Activated T-cell treated with anti-CD3 and anti-CD28 coated beads, Interleukin-2, amount 50 U/mL, for 48 hours (primary cell): ENCODE data around the gene TEP1.
A peak's percentile ranks its signal among the peaks of the same experiment; 100 is the strongest.

Source experiments
- DNase-seq, 2 experiments: peaks; one replicate each; pipeline ENCODE4 v3.0.0-alpha.2; 2020

TEP1 gene

DNA sequence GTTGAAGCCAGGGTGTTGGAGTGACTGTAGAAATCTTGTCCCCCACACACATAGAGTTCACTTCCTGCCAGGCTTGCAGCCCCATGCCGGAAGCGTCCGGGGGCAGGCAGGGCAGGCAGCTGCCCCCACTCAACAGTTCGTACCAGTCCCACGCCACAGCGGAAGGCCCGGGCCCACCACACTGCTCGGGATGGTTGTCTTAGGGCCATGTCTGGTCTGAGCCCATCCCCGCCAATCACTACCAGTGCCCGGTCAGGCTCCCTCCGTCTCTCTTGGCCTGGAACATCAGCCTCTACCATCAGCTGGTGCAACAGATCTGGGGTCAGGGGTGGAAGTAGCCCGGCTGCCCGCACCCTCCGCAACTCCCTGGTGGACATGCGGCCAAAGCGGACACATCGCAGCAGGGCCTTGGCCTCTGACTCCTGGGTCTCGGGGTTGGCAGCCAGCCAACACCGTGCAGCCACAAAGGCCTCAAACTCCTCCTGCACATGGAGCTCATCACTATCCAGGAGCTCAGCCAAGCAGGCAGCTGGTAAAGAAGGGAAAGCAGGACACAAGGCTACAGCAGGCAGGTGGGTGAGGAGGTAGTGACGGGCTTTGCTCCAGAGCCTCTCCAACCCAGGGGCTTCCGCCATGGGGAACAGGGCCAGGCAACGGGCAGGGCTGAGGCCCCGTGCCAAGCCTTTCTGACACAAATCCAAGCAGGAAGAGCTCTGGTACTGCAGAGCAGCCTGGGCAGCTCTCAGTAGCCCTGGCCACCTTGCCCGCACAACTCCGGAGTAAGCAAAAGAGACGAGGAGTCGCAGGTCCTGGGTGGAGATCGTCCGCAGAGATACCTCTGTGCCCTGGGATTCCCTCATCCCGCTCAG, 16.7 kb upstream of the TEP1 start:
- DNase-seq = peak in 1 of 2 experiments; percentile 29

DNA sequence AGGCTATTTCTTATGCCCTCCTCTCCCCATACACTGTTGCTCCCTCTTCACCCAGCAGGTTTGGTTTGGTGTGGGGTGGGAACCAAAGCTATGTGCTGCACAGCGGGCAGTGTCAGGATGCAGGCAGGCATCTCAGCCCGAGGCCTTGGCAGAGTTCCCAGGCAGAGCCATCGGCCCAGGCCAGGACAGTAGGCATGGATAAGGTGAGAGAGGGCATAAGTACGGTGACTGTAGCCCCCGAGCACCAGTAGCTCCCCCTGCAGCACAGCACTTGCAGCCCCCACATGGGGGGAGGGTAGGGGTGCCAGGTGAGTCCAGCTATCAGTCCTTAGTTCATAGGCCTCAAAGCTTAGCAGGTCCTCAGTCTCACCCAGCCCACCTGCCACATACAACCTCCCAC, 15.5 kb upstream of the TEP1 start:
- peak; percentile 25 for DNase-seq

DNA sequence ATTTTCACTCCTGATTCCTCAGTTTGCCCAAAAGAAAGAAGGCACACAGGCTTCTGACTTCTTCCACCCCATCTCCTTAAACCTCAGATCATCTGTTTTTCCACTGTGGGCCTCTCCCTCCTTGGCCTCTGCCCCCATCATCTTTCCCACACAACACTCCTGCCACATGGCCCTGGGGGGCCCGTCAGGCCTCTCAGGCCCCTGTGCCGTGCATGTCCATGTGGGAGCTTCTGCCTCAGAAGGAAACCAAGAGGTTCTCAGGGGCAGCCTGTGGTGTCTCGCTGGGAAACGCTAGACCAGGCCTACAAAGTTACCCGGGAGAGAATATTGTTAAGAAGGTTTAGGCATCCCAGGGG, 14.7 kb upstream of the TEP1 start:
- peak; percentile 35 for DNase-seq

DNA sequence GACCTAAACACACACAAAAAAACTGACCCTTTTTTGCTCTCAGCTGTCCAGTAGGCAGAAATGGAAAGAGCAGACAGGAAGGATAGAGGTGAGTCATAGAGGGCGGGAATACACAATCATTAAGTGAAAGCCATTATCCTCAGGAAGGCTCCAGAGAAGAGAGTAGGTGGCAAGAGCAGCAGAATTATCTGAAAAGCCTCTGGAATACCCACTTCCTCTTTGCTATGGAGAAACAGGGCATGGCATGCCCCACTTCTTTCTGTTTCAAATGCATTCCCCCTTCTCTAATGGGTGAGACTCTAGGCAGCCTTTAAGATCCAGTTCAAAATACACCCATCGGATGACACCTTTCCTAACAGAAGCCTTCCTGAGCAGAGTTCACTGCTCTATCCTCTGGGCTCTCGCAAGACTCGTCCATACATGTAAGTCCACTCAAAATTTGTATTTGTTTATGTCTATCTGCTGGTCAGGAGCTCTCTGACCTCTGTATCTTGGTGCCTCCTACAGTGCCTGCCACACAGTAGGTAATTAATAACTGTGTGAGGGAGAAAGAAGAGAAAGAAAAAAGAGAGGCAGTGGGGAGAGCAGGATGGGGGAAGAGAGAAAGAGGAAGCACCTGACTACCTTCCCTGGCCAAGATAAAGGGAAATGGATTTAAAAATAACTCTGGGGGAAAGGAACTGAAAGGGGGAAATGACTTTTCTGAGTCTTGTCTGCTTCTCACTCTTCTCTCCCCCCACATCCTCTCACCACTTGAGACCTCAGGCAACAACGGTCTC, 14.1 kb upstream of the TEP1 start:
- DNase-seq = no peak

DNA sequence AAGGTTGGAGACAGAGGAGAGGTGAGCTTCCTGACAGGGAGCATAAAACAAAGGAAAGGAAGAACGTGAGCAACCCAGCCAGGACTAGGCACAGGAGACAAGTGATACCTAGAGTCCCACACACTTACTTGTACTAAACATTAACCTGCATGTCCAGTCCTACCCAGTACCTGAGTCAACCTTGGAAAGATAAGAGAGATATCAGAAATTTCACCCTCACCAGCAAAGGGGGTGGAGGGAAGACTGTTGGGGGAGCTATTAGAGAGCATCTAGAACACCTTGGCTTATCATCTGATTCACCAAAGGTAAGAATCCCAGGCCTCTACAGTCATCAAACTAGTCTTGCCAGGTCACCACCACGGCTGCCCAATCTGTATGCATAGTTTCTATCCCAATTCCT, 11.6 kb upstream of the TEP1 start:
- DNase-seq = no peak

DNA sequence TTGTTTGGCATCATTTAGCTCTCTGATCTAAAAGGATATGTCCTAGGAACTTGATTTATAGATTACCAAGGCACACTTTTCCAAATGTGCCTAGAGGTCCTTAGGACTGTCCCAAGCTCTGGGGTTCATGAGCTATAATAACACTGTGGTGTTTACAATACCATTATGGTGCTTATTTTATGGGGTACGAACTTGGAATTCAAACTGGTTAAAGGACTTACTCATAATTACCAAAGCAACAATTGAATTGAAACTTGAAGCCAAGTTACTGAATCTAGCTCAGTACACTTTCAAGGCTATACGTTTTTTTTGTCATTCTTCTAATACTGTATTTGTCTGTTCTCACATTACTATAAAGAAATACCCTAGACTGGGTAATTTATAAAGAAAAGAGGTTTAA, 9.6 kb upstream of the TEP1 start:
- DNase-seq = no peak

DNA sequence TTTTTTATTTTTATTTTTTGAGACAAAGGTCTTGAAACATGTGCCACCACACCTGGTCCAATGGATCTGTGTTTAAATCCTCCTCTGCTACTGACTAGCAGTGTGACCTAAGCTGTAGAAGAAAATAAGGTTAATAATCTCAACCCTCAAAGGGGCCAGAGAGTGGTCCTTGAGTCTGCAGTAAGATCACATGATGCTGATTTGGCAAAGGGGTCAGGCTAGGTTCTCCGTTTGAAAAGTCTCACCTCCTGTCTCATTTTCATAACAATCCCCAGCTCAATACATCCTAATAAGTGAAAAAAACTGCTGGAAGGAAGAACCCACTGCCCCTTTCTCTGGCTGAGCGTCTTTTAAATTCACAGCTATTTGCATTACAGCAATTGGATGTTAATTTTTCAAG, 8.0 kb upstream of the TEP1 start:
- no peak for DNase-seq

DNA sequence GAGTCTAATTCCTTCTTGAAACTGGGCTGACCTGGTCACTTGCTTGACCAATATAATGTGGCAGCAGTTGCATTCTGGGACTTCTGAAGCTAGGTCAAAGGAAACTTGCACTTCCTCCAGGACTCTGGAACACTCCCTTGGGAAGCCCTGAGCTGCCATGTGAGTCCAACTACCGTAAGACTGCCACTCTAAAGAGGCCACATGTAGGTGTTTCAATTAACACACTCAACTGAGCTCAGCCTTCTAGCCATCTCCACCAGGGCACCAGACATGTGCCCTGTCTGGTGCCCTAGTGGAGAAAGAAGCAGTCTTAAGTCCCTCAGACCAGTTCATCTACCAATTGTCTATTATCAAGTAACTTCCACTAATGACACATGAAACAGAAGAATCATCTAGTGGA, 6.1 kb upstream of the TEP1 start:
- no peak for DNase-seq

DNA sequence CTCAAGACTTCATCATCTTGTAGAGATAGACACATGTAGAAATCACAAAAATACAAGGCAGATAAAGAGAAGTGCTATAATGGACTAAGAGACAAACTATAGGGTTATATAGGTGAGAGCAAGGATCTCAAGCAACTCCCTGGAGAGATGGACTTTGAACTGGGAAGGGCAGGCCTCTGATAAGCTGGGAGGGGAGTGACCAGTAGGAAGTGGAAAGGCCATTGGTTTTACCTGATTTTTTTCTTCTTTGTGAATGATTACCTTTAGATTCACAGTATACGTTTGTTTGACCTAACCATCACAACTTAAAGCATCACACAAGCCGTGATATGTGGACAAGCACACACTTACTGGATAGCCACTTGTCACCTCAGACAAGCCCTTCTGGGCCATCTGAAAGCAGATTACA, 5.2 kb upstream of the TEP1 start:
- no peak for DNase-seq

DNA sequence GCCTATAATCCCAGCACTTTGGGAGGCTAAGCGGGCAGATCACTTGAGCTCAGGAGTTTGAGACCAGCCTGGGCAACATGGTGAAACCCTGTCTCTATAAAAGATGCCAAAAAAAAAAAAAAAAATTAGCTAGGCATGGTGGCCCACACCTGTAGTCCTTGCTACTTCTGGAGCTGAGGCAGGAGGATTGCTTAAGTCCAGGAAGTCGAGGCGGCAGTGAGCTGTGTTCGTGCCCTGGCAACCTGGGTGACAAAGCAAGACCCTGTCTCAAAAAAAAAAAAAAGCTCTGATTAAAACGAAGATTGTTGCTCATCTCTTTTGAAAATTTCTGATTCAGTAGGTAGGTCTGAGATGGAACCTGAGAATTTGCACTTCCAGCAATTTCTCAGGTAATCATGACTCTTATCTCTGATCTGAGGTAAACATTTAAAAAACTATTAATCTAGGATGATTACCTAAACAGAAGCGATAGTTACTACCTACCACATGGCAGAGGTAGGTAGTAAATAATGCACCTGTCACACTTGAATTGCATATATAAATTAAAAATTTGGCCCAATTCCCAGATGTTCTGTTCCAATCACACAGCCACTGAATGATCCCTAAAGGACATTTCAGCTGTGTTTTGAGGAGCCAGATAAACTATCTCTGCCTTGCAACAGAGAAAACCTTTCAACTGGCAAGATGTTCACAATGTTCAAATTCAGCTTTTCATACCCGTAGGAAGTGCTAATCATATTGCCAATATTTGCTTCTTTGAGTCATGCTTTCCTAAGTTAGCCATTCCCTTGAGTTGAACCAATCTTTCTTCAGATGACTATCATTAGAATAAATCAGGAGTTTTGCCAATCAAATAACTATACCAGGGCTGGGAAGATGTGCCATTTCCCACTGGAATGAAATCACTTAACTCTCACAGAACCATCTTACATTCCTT, 4.2 kb upstream of the TEP1 start:
- DNase-seq = no peak

DNA sequence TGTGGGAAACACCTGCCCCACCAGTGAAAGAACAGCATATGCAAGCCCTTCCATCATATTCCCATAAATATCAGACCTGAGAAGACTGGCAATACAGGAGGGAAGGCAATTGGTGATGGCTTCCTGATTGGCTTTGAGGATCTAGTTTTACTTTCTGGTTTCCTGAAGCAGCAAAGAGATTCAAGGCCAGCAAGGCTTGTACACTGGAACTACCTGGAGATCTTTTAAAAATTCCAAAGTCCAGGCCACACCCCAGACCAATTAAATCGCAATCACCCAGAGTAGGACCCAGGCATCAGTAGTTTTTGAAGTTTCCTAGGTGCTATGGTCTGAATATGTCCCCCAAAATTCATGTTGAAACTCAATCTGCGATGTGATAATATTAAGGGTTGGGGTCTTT, 2.9 kb upstream of the TEP1 start:
- no peak for DNase-seq

DNA sequence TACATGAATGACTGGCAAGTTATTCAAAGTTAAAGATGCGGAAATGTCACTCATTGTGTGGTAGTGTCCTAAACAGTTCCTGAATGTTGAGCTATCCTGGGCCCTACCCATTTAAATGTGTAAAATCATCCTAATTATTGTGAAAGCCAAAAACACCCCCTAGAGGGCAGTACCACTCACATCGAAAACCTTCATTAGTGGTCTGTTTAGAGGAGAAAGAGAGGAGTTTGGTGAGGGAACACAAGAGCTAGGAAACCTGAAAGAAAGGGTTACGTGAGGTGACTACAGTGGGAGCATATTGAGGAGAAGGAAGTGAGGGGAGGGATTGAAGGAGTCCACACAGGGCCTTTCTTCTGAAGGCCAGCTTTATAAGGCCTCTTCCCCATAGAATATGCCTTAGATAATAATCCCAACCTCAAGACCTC, 2.5 kb upstream of the TEP1 start:
- DNase-seq = peak in 1 of 2 experiments; percentile 31

DNA sequence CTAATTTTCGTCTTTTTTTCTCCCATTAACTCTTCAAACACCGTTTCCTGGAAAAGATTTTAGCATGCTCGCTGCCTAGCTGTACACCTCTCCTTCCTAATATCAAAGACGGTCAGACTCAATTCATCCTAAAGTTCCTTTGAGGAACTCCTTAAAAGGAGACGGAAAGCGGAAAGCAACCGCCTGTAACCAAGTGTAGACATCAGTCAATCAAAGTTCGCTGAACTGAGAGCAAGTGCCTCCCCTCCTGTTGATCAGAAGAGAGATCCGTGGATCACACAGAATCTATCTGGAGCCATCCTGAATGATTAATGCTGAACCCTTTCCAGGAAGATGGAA, 412 bp upstream of the TEP1 start:
- DNase-seq = peak in 1 of 2 experiments; percentile 35

DNA sequence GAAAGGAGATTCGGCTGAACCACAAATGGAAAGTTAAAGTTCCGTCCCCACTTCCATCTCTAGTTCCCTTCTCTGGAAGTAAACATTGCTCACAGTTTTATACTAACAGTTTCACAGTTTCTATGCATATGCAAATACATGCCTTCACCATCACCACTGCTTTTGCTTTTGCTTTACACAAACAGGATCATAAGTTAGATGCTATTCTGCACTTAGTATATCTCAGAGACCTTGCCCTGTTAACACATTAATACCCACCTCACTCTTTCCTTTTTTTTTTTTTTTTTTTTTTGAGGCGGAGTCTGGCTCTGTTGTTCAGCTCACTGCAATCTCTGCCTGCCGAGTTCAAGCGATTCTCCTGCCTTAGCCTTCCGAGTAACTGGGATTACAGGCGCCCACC, 890 bp downstream of the TEP1 start:
- no peak for DNase-seq

DNA sequence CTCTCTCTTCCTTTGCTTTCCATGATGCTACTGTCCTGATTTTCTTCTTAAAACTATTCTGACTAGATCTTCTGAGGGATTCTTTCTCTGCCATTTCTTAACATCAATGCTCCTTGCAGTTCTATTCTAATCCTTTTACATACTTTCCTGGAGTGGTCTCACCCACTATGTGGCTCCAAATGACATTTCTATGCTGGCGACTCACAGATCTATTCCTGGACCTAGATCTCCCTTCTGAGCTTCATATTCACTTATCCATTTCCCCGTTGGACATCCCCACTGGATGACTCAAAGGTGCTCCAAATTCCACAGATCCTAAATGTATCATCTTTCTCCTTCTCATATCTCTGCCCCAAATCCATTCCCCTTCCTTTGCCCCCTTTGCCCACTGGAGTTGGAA, 4.1 kb downstream of the TEP1 start:
- DNase-seq = no peak

DNA sequence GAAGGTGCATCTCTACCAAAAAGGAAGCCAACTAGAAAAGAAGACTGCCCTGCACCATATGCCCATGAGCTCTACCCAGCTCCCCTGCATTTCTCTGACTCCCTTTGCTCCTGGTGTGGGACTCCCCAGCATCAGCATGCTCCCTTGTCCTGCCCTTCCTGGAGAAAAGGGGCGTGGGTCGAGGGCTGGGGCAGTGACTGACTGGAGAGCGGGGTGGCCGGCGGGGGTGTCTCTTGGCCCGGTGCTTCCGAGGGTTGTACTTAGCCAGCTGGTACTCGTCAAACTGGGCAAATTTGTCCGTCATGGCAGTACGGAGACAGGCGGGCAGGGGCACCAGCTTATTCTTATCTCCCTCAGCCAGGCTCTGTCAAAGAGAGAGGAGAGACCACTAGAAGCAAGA, 9.8 kb downstream of the TEP1 start:
- DNase-seq = no peak

DNA sequence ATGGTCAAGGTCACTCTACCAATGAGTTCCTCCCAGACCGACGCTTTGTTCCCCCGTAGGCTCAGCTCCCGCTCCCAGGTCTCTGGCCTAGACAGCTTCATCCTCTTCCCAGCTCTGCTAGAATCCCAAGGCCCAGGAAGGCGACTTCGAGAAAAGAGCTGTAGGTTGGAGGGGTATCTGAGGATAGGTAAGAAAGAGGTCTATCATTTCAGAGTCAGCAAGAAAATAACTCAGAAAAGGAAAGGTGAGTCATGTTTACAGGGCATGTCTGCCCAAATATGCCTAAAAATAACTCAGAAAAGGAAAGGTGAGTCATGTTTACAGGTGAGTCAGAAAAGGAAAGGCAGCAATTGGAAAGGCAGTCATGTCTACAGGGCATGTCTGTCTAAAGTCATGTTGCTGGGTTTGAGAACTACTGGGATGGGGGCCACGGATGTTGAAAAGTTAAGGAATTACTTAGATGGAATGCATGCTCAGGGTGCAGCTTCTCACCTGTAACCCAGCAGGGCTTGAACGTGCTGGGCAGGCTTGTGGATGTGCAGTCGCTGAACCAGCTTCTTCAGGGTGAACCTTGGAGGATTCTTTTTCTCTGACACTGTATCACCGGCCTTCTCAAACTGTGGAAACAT, 12.2 kb downstream of the TEP1 start:
- peak; percentile 50 to 57 for DNase-seq

DNA sequence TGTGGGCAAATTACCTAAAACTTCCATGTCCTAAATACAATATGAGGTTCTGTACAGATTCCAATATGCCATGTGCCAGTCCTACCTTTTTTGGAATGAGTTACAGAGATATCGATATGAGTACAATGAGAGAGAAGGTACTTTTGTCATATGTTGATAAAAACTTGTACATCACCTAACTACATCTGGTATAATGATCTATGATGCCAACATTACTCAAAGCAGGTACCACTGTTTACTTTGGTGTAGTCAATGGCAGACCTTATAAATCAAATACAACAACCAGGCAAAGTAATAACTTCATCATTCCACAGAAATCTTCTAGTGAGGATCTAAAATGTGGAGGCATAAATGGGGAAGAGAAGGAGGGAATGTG, 12.7 kb downstream of the TEP1 start:
- no peak for DNase-seq

DNA sequence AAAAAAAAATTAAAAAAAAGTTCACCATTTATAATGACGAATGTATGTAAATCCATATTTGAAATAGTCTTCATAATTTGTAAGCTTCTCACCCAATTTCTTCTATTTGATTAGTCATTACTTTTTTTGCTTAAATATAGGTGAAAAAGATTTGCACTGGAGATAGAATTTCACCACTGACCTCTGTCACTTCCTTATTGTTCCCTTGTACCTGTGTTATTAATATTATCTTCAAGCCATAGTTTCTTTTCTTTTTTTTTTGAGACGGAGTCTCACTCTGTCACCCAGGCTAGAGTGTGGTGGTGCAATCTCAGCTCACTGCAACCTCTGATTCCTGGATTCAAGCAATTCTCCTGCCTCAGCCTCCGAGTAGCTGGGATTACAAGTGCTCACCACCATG, 15.8 kb downstream of the TEP1 start:
- no peak for DNase-seq

DNA sequence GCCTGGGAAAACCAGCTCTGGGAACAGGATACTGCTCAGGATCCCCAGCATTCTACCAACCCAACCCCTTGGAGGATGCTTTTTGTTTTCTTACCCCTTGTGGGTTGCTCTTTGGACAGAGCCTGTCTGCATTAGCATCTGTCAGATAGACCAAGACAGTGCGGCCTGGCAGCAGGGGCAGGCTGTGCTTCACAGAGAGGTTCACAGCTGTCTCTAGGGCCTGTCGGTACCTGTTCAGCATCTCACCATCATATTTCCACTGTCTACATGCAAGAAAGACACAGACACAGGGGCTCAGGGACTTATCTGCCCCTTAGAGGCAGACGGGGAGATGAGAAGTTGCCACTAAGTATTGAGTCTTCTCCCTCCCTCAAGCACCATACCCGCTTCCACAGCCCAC, 21.8 kb downstream of the TEP1 start:
- DNase-seq = no peak

DNA sequence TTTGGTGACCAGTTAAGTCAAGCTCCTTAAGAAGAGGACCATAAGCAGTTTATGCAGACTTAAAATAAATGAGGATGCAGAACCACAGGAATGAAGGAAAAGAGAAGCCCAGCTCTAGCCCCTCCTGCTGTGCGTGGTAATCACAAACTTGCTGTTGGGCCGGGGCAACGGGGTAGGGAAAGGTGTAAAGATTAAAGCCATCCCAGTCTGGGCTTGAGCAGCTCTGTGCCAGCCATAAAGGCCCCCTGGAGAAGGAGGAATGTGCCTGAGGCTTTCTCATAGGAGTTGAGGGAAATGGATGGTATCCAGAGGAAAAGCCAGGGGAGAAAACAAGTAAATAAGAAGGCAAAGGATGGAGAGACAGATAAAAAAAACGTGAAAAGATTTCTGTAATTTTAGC, 25.1 kb downstream of the TEP1 start:
- DNase-seq = no peak

DNA sequence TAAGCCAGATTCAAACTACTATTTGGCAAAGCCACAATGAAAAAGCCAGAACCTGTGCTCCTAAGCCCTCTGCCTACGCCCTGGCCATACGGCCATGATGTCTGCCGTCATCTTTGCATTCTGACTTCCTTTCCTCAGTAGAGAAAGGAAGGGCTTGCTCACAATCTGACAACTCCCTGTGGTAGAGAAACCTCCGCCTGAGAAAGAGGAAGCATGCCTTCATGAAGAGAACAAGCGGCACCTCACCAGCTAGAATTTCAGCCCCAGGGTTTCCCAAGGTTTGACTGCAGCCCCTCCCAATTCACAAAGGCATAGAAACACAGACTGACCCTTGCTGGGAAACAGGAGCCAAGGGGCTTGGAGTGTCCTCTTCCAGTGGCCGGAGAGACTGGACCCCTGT, 25.7 kb downstream of the TEP1 start:
- no peak for DNase-seq

DNA sequence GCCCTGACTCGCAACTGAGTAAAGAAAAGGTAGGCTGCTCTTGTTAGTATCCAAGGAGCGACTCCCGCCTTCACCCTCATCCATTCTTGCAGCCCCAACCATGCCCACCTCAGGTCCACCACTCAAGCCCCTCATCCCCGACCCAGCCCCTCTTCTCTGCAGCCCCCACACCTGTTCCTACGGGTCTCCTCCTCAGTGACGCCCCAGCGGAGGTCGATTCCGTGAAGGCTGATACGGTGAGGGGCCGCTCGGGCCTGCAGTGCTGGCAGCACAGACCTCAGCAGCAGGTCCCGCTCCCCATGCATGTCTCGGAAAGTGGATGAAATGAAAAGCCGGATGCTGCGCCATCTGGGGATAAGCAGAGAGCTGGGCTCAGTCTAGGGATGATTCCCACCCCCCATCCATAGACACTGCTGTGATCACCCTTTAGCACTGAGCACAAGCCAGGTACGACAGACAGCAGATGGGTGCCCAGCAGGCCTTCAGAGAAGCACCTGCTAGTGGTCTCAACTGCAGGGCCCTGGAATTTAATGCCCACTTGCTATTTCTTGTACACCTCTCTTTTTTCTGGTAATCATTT, 26.9 kb downstream of the TEP1 start:
- DNase-seq = no peak
